SIG-M5 treated with dmso at 0.1 percent for 504 hours (cell line): ENCODE measurements around the gene PDE3B.
"Not testable (repeated sequence)": the region's sequence is repeated elsewhere in the genome, so short reads cannot be mapped to it uniquely, and the experiment has no call there.

ENCODE experiments used
- DNase-seq: peaks from one replicate; lab custom pipeline; 2025; ENCODE audit not compliant: unreplicated experiment; lab: John Stamatoyannopoulos, UW

The PDE3B gene

GRCh38 chr11:14793546-14793945 is 149.9 kb downstream of the PDE3B start:
- DNase-seq = no peak

GRCh38 chr11:14796028-14796427 is 152.4 kb downstream of the PDE3B start:
- DNase-seq = not testable (repeated sequence)

- DNase-seq = no peak
Observed at GRCh38 chr11:14803846-14804245, 160.2 kb downstream of the PDE3B start.

- peak; percentile 5 for DNase-seq
Observed at GRCh38 chr11:14809466-14809865, 165.9 kb downstream of the PDE3B start.

GRCh38 chr11:14812757-14813156 is 169.2 kb downstream of the PDE3B start:
- DNase-seq = no peak

- peak; percentile 85 for DNase-seq
Observed at GRCh38 chr11:14813516-14813915, 169.9 kb downstream of the PDE3B start.

GRCh38 chr11:14818779-14819178 is 175.2 kb downstream of the PDE3B start:
- DNase-seq = no peak

- DNase-seq = no peak
Observed at GRCh38 chr11:14819596-14819995, 176.0 kb downstream of the PDE3B start.

GRCh38 chr11:14821031-14821430 is 177.4 kb downstream of the PDE3B start:
- no peak for DNase-seq

- no peak for DNase-seq
Observed at GRCh38 chr11:14826600-14826999, 183.0 kb downstream of the PDE3B start.

DNA sequence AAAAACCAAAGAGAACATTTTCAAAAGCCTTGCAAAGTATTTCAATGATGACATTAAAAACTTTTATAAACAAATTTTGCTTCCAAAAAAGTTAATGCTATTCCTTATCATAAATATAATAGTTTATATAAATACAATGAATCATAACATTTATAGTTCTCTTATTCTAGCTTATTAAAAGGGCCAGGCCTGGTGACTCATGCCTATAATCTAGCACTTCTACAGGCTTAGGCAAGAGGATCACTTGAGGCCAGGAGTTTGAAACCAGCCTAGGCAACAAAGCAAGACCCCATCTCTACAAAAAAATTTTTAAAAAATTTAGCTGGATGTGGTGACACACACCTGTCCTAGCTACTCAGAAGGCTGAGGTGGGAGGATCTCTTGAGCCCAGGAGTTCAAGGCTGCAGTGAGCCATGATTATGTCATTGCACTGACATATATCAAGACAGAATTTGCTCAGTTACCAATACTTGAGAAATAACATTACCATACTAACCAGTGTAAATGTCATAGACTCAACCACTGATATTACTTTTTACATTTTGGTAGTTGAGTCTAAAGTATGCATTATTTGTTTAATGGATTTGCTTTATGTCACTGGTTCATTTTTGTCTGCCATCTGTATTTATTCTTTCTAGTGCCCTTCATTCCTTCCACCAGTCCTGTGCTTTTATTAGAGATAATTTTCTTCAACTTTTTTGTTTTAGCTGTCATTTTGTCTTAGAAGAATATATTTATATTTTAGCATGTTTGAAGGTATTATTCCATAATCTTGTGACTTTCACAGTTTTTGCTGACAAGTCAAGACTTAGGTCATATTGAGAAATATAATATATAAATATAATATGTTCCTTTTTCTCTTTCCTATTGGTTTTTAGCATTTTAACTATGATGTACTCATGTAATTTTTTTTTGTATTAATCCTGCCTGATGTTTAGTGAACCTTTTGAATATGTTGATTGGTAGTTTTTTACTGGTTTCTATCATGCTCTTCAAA is 192.2 kb downstream of the PDE3B start:
- DNase-seq = no peak

DNA sequence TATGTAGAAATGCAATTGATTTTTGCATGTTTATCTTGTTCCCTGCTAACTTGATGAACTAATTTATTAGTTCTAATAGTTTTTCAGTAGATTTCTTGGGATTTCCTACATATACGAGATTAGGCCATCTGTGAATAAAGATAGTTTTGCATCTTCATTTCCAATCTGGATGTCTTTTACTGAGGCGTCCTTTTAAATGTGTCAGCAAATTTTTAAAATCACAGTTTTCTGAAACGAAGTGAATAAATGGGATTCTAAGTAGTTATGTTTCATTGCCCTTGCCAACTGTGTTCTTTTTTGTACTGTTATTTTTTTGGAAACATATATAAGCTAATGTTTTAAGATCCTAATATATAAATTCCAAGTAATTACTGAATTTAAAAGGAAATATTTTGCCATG is 198.4 kb downstream of the PDE3B start:
- no peak for DNase-seq

GRCh38 chr11:14852571-14853177 is 209.1 kb downstream of the PDE3B start:
- DNase-seq = no peak

GRCh38 chr11:14854057-14854456 is 210.5 kb downstream of the PDE3B start:
- DNase-seq = no peak

DNA sequence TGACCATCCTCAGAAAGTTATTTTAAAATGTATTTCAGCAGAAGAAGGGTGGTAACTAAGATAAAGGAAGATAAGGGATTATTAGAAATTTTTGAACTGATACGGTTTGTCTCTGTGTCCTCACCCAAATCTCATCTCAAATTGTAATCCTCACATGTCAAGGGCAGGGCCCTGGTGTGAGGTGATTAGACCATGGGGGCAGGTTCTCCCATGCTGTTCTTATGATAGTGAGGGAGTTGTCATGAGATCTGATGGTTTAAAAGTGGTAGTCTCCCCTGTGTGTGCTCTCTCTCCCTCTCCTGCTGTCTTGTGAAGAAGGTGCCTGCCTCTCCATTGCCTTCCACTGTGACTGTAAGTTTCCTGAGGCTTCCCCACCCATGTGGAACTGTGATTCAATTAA is 212.3 kb downstream of the PDE3B start:
- no peak for DNase-seq

DNA sequence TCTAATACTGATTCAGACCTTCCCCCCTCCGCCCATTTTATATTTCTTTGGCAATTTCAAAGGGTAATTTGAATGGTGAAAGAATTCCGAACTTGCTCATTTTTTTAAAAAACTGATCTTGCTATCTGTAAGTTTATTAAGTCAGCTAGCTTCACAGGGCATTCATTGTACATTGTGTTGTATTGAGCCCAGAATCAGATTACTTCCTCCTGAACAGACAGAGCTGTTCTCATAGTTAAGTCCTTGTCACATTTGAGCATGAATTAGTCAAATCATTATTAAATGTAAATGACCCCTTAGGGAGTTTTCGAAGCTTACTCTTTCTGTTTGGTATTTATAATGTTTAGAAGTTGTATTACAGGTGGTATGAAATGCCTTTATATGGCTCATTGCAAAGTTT is 214.0 kb downstream of the PDE3B start:
- DNase-seq = no peak

GRCh38 chr11:14858404-14858803 is 214.8 kb downstream of the PDE3B start:
- no peak for DNase-seq

- DNase-seq = no peak
Observed at GRCh38 chr11:14860511-14860910, 216.9 kb downstream of the PDE3B start.

- DNase-seq = no peak
Observed at GRCh38 chr11:14861680-14862079, 218.1 kb downstream of the PDE3B start.

DNA sequence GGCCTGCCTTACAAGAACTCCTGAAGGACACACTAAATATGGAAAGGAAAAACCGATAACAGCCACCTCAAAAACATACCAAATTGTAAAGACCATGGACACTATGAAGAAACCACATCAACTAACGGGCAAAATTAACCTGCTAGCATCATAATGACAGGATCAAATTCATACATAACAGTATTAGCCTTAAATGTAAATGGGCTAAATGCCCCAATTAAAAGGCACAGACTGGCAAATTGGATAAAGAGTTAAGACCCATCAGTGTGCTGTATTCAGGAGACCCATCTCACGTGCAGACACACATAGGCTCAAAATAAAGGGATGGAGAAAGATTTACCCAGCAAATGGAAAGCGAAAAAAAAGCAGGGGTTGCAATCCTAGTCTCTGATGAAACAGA is 220.2 kb downstream of the PDE3B start:
- DNase-seq = not testable (repeated sequence)

GRCh38 chr11:14872032-14872431 is 228.4 kb downstream of the PDE3B start:
- DNase-seq = no peak

- no peak for DNase-seq
Observed at GRCh38 chr11:14873632-14874031, 230.0 kb downstream of the PDE3B start.
